GM12891 (cell line): ENCODE measurements around the gene EHD3.

Source experiments
- POLR2A ChIP-seq: IDR thresholded peaks from 2 replicates; pipeline ENCODE4 v1.6.1; 2011; ENCODE audit warnings: low read depth, low read length, control low read depth
- POLR2AphosphoS5 ChIP-seq: IDR thresholded peaks from 2 replicates; pipeline ENCODE4 v1.6.1; 2011; ENCODE audit warnings: low read depth, low read length, control low read depth
- TAF1 ChIP-seq: IDR thresholded peaks from 2 replicates; pipeline ENCODE4 v1.6.1; 2011; ENCODE audit warnings: low read depth, low read length, control low read depth

- TF ChIP-seq POLR2AphosphoS5 (no peak), TAF1 (no peak), POLR2A (no peak)
These were observed 15.2 kb downstream of the EHD3 start for GRCh38 chr2:31249009-31249690.
